ENCODE results near the gene GMPR. TPM values are rescaled to one million over a fixed set of nuclear protein-coding genes. Genes with fewer than 3 reads are reported as not detected.
A peak's percentile ranks its signal among the peaks of the same experiment; 100 is the strongest.

Gene GMPR
- total RNA-seq, 2 donors from 2014 or later = 17.0 to 62.1 TPM

DNA sequence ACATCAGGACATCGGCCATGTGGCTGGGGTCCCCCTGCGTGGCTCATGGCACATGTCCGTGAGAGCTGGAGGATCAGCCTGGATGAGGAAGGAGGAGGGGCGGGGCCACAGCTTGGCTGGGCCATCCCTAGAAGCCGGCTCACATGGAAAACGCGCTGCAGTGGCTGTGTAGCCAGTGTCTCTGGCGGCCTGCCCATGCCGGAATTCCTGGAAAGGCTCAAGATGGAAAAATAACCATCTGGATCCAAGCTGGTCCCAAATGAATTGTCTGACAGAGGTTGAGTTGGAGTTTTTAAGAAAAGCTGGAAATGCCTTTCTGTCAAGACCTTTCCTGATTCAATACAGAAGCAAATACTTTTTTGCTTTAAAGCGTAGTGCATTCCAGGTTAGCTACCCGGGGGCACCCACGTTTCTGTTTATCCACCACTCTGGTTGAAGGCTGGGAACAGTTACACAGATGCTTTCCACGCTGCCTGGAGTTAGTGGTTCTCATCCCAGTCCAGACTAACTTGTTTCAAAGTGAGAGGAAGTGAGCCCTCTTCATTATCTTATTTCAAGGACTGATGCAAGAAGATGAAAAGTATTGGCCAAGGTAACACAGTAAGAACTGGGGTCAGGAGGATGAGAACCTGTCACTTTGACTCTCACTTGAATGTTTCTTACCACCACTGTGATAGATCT is 99.0 kb downstream of the GMPR start:
- ATAC-seq (ENCODE audit: insufficient number of reproducible peaks, low FRiP score, low read depth) (peak; percentile 53), DNase-seq (ENCODE audit: low spot score) (peak; percentile 78)
- no peaks in the 10 kb centered on the region for H3K36me3 ChIP-seq
- TF ChIP-seq, protein P1, sequence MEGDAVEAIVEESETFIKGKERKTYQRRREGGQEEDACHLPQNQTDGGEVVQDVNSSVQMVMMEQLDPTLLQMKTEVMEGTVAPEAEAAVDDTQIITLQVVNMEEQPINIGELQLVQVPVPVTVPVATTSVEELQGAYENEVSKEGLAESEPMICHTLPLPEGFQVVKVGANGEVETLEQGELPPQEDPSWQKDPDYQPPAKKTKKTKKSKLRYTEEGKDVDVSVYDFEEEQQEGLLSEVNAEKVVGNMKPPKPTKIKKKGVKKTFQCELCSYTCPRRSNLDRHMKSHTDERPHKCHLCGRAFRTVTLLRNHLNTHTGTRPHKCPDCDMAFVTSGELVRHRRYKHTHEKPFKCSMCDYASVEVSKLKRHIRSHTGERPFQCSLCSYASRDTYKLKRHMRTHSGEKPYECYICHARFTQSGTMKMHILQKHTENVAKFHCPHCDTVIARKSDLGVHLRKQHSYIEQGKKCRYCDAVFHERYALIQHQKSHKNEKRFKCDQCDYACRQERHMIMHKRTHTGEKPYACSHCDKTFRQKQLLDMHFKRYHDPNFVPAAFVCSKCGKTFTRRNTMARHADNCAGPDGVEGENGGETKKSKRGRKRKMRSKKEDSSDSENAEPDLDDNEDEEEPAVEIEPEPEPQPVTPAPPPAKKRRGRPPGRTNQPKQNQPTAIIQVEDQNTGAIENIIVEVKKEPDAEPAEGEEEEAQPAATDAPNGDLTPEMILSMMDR (IDR thresholded peaks at IDR 0.05) = no peak
- peak overlapping the region; percentile 11 for H3K4me3 ChIP-seq
- H3K4me1 ChIP-seq (ENCODE audit: control insufficient read depth in 1 of 2, low read depth in 2 of 2) = peaks cover 23 to 38% of the 10 kb centered on the region in 2 donors
- H3K27me3 ChIP-seq (replicated peaks; ENCODE audit: insufficient read depth) = no peaks in the 10 kb centered on the region
- peak overlapping the region in 1 of 2 donors; percentile 10 for H3K27ac ChIP-seq
- no peaks in the 10 kb centered on the region for H3K9me3 ChIP-seq

DNA sequence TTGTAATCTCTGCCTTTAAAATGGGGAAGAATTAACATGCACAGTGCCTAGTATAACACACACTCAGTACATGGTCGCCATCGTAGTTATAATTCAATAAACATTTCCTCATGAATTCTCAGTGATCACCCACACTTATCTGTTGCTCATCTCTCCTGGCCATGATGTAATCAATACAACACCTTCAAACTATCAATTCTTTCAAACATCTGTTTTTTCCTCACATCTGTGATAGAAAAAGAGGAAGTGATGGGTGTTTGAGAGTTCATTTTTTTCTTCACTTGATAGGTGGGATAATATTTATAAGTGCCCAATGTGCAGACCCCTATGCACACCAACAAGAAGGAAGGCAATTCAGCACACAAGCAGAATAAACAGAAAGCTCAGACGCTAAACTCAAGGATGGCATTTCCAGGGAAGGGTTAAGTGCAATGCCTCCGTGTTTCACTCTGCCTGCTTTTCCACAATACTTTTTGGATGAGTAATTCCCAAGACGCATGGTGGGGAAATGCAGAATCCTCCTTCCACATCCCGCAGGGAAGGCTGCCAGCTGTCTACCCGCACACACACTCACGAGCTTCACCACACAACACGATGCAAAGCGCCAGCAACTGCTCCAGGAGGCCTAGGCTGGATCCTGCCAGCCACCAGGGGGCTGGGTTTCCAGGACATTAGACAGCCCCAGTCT is 100.3 kb downstream of the GMPR start:
- peak; percentile 17 for ATAC-seq (ENCODE audit: insufficient number of reproducible peaks, low FRiP score, low read depth)
- H3K27ac ChIP-seq = no peak overlapping the region

DNA sequence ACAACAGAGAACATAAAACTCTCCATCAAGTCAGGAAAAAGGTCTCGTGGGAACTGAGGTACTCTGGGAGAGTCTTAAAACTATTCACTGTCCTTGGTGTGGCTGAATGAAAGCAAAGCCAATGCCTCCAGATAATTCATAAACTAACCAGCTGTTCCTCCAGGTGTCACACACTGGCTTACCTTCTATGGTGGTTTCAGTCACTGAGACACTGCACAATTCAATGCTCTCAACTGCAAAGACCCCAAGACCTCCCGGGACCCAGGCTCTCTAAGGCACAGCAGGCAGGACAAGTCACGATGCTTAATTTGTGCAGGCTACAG is 100.8 kb downstream of the GMPR start:
- peaks cover 22 to 34% of the 10 kb centered on the region in 2 donors for H3K4me1 ChIP-seq (ENCODE audit: control insufficient read depth in 1 of 2, low read depth in 2 of 2)
- ATAC-seq (ENCODE audit: insufficient number of reproducible peaks, low FRiP score, low read depth) = no peak
- no peak overlapping the region for H3K4me3 ChIP-seq
- H3K9me3 ChIP-seq = no peaks in the 10 kb centered on the region
- DNase-seq (ENCODE audit: low spot score) = no peak
- H3K27me3 ChIP-seq (replicated peaks; ENCODE audit: insufficient read depth) = no peaks in the 10 kb centered on the region
- TF ChIP-seq, protein P1 (IDR thresholded peaks at IDR 0.05) = no peak
- H3K36me3 ChIP-seq = no peaks in the 10 kb centered on the region
- no peak overlapping the region for H3K27ac ChIP-seq

More for the DNA sequence above, 100.3 kb downstream of the GMPR start:
- Histone ChIP-seq H3K9me3 (no peaks in the 10 kb centered on the region), H3K27me3 (replicated peaks; ENCODE audit: insufficient read depth) (no peaks in the 10 kb centered on the region), H3K4me3 (peak overlapping the region; percentile 23), H3K36me3 (no peaks in the 10 kb centered on the region), H3K4me1 (ENCODE audit: control insufficient read depth in 1 of 2, low read depth in 2 of 2) (peaks cover 22 to 34% of the 10 kb centered on the region in 2 donors)
- DNase-seq (ENCODE audit: low spot score) = peak; percentile 38
- TF ChIP-seq, protein P1 (IDR thresholded peaks at IDR 0.05) = peak; percentile 44

GRCh38 chr6:16343593-16343992 is 105.2 kb downstream of the GMPR start:
- TF ChIP-seq, protein P1 (IDR thresholded peaks at IDR 0.05) = no peak
- H3K4me3 ChIP-seq = no peak overlapping the region
- no peak for DNase-seq (ENCODE audit: low spot score)
- ATAC-seq (ENCODE audit: insufficient number of reproducible peaks, low FRiP score, low read depth) = no peak
- no peaks in the 10 kb centered on the region for H3K27me3 ChIP-seq (replicated peaks; ENCODE audit: insufficient read depth)
- no peak overlapping the region for H3K27ac ChIP-seq
- H3K9me3 ChIP-seq = no peaks in the 10 kb centered on the region
- H3K36me3 ChIP-seq = no peaks in the 10 kb centered on the region
- H3K4me1 ChIP-seq (ENCODE audit: control insufficient read depth in 1 of 2, low read depth in 2 of 2) = peaks cover 4 to 14% of the 10 kb centered on the region in 2 donors

- Histone ChIP-seq H3K27ac (no peak overlapping the region), H3K4me1 (ENCODE audit: control insufficient read depth in 1 of 2, low read depth in 2 of 2) (peaks cover 0 to 3% of the 10 kb centered on the region in 2 donors), H3K4me3 (no peak overlapping the region), H3K27me3 (replicated peaks; ENCODE audit: insufficient read depth) (no peaks in the 10 kb centered on the region), H3K9me3 (no peaks in the 10 kb centered on the region), H3K36me3 (no peaks in the 10 kb centered on the region)
- TF ChIP-seq, protein P1 (IDR thresholded peaks at IDR 0.05) = no peak
- ATAC-seq (ENCODE audit: insufficient number of reproducible peaks, low FRiP score, low read depth) (no peak), DNase-seq (ENCODE audit: low spot score) (no peak)
Measured at GRCh38 chr6:16344756-16345155, 106.4 kb downstream of the GMPR start.

Other genes with a start within 250 kb of the GMPR start
- gene MYLIP, start 109.5 kb upstream of the GMPR start, total RNA-seq = 10 to 100 TPM; 90.4 to 97.2 TPM

Data from thoracic aorta (tissue), 2 donors.